Measurements from ENCODE around the gene CCDC81.

The CCDC81 gene

DNA sequence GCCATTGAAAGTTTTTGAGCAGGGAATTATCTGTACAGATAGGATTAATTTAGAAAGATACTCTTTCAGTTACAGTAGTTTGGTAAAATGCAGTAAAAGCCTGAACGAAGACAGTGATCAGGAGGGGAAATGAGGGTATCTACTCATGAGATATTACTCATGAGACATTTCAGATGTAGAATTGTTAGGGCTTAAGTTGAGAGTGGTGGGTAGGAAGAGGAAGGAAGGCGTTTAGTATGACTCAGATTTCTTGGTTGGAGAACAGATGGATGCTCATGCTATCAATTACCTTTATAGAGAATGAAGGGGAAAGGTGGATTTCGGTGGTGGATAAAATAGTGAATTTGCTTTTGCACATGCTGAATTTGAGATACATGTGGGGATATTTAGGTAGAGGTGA, 15.8 kb downstream of the CCDC81 start:
- TF ChIP-seq, protein P1, sequence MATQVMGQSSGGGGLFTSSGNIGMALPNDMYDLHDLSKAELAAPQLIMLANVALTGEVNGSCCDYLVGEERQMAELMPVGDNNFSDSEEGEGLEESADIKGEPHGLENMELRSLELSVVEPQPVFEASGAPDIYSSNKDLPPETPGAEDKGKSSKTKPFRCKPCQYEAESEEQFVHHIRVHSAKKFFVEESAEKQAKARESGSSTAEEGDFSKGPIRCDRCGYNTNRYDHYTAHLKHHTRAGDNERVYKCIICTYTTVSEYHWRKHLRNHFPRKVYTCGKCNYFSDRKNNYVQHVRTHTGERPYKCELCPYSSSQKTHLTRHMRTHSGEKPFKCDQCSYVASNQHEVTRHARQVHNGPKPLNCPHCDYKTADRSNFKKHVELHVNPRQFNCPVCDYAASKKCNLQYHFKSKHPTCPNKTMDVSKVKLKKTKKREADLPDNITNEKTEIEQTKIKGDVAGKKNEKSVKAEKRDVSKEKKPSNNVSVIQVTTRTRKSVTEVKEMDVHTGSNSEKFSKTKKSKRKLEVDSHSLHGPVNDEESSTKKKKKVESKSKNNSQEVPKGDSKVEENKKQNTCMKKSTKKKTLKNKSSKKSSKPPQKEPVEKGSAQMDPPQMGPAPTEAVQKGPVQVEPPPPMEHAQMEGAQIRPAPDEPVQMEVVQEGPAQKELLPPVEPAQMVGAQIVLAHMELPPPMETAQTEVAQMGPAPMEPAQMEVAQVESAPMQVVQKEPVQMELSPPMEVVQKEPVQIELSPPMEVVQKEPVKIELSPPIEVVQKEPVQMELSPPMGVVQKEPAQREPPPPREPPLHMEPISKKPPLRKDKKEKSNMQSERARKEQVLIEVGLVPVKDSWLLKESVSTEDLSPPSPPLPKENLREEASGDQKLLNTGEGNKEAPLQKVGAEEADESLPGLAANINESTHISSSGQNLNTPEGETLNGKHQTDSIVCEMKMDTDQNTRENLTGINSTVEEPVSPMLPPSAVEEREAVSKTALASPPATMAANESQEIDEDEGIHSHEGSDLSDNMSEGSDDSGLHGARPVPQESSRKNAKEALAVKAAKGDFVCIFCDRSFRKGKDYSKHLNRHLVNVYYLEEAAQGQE (IDR thresholded peaks at IDR 0.05; ENCODE audit: insufficient replicate concordance, low read depth) = no peak
- no peak for TF ChIP-seq SPI1 (IDR thresholded peaks at IDR 0.05; ENCODE audit: borderline replicate concordance, low read depth)
- no peak for DNase-seq (ENCODE audit: low read depth in 1 of 2, low spot score in 1 of 2)
- H3K4me3 ChIP-seq (replicated peaks; ENCODE audit: insufficient read depth, low read length) = no peak overlapping the region
- no peaks in the 10 kb centered on the region for H3K27me3 ChIP-seq (ENCODE audit: insufficient read depth, poor library complexity, severe bottlenecking)
- no peak overlapping the region for H3K27ac ChIP-seq (replicated peaks)

DNA sequence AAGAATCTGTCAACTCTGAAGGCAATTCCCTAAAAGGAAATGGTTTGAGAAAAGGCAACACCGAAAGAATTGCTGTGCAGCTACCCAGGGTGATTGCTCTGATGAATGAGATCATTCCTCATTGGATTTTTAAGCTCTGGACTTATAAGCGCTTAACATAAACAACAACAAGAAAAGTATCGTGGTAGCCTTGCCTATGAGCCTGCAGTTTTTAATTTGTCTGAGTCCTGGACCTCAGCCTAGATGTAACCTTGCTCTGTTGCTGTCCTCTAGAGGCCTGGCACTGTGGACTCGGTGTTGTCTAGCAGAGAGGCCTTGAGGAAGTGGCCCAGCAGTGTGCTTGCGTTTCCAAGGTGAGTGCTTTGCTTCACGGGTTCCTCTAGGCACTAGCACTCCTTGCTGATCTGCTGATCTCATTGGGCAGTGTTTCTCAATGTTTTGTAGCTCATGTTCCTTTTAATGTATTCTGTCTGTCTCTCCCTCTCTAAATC, 20.4 kb downstream of the CCDC81 start:
- Histone ChIP-seq H3K27ac (replicated peaks) (no peak overlapping the region), H3K4me3 (replicated peaks; ENCODE audit: insufficient read depth, low read length) (no peak overlapping the region), H3K27me3 (ENCODE audit: insufficient read depth, poor library complexity, severe bottlenecking) (no peaks in the 10 kb centered on the region)
- DNase-seq (ENCODE audit: low read depth in 1 of 2, low spot score in 1 of 2) = peak in 1 of 2 experiments; percentile 71
- peak; percentile 62; the same call in 1 of the 2 replicates for TF ChIP-seq SPI1 (IDR thresholded peaks at IDR 0.05; ENCODE audit: borderline replicate concordance, low read depth)
- no peak for TF ChIP-seq POLR2AphosphoS5 (IDR thresholded peaks at IDR 0.05; ENCODE audit: low read depth)

DNA sequence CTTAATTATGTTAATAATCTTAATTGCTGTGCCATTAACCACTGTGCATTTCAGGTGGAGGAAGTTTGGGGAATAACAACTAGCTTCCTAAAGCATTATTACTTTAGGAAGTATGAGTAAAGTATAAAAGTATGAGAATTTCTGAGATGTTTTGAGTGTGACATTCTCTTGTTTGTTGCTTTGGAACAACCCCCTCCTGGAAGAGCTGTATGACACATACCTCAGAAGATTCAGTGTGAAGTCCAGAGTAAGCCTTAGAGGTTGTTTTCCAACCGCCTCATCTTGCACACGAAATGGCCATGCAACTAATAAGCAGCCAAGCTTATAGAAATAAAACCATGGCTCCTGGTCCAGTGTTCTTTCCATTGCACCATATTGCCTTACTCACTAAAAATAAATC, 21.7 kb downstream of the CCDC81 start:
- H3K27ac ChIP-seq (replicated peaks) = no peak overlapping the region
- no peak overlapping the region for H3K4me3 ChIP-seq (replicated peaks; ENCODE audit: insufficient read depth, low read length)
- no peak for TF ChIP-seq GABPA (IDR thresholded peaks at IDR 0.05; ENCODE audit: low read depth)
- TF ChIP-seq POLR2AphosphoS5 (IDR thresholded peaks at IDR 0.05; ENCODE audit: low read depth) = no peak
- TF ChIP-seq, protein P1 (IDR thresholded peaks at IDR 0.05; ENCODE audit: insufficient replicate concordance, low read depth) = no peak
- TF ChIP-seq, protein P2, sequence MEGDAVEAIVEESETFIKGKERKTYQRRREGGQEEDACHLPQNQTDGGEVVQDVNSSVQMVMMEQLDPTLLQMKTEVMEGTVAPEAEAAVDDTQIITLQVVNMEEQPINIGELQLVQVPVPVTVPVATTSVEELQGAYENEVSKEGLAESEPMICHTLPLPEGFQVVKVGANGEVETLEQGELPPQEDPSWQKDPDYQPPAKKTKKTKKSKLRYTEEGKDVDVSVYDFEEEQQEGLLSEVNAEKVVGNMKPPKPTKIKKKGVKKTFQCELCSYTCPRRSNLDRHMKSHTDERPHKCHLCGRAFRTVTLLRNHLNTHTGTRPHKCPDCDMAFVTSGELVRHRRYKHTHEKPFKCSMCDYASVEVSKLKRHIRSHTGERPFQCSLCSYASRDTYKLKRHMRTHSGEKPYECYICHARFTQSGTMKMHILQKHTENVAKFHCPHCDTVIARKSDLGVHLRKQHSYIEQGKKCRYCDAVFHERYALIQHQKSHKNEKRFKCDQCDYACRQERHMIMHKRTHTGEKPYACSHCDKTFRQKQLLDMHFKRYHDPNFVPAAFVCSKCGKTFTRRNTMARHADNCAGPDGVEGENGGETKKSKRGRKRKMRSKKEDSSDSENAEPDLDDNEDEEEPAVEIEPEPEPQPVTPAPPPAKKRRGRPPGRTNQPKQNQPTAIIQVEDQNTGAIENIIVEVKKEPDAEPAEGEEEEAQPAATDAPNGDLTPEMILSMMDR (IDR thresholded peaks at IDR 0.05; ENCODE audit: insufficient read depth, low read length) = no peak
- no peak for TF ChIP-seq SPI1 (IDR thresholded peaks at IDR 0.05; ENCODE audit: borderline replicate concordance, low read depth)
- no peaks in the 10 kb centered on the region for H3K27me3 ChIP-seq (ENCODE audit: insufficient read depth, poor library complexity, severe bottlenecking)
- no peak for DNase-seq (ENCODE audit: low read depth in 1 of 2, low spot score in 1 of 2)

DNA sequence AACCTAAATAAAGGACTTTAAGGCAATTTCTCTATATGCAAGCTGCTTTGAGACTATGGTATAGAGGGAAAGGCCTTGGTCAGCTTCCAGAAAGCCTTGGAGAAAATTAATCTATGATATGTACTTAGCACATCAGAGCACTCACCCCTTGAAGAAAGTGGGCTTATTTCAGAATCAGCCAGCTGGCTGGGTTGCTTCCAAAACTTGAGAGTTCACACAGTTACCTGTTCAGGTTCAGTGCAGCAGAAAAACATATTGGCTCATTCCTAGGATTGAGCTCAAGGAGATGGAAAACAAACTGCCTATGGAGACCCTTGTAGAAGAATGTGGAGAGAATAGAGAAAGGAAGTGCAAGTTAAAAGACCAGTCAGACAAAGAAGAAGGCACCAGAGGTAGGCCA, 22.7 kb downstream of the CCDC81 start:
- H3K27me3 ChIP-seq (ENCODE audit: insufficient read depth, poor library complexity, severe bottlenecking) = no peaks in the 10 kb centered on the region
- TF ChIP-seq GABPA (IDR thresholded peaks at IDR 0.05; ENCODE audit: low read depth) (no peak), SPI1 (IDR thresholded peaks at IDR 0.05; ENCODE audit: borderline replicate concordance, low read depth) (no peak)
- TF ChIP-seq, protein P1 (IDR thresholded peaks at IDR 0.05; ENCODE audit: insufficient replicate concordance, low read depth) = no peak
- DNase-seq (ENCODE audit: low read depth in 1 of 2, low spot score in 1 of 2) = no peak

More for the DNA sequence above, 22.7 kb downstream of the CCDC81 start:
- Histone ChIP-seq H3K27ac (replicated peaks) (no peak overlapping the region), H3K4me3 (replicated peaks; ENCODE audit: insufficient read depth, low read length) (no peak overlapping the region)
